GM18498 (cell line): ENCODE data around the gene PLVAP.

Experiments used
- ATAC-seq: cut with Tn5 transposase; IDR thresholded peaks from one replicate; pipeline ENCODE4 v1.9.1; 2021; ENCODE audit warnings: mild to moderate bottlenecking, moderate library complexity; ENCODE audit not compliant: unreplicated experiment

Gene PLVAP

GRCh38 chr19:17324357-17325114, 52.6 kb downstream of the PLVAP start:
- no peak for ATAC-seq

DNA sequence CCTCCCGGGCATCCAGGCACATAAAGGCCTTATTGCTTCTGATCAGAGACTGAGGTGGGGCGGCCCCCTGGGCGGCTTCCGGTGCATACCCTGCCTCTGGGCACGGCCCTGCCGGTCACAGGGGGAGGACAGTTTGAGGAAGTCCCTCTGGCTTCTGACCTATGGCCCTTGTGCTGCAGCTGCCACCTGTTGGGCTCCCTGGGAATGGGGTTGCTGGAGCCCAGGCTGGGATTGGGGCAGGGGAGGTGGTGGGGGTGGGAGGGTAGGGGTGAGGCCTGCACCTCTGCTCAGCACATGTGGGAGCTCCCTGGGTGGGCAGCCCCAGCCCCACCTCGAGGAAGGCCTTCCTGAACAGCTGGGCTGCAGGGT, 53.2 kb downstream of the PLVAP start:
- no peak for ATAC-seq

DNA sequence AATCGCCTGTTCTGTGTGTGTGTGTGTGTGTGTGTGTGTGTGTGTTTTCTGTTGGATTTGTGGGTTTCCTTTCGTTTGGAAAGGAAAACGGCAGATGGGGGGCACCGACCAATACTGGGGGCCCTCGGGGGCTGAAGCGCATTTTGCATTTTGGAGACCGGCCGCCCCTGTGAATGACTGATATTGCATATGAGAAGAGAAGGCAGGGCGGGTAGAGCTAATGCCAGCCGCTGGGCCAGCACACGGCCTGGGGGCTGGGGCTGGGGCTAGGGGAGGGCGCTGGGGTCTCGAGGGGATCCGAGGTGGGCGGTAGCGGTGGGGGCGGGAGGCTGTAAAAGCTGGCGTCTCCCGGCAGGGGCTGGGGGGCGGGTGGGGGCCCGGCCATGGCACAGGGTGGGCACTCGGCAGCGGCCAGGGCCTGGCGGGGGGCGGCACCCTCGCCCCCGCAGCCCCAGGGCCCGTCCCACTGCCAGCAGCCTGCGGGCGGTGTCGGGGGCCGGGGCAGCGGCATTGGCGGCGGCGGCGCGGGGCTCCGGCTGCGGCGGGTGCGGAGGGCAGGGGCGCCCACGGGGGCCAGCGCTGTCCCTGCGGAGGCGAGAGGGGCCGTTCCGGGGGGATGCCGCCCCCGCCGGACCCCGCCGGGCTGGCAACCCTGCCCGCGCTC, 53.7 kb downstream of the PLVAP start:
- ATAC-seq: no peak

DNA sequence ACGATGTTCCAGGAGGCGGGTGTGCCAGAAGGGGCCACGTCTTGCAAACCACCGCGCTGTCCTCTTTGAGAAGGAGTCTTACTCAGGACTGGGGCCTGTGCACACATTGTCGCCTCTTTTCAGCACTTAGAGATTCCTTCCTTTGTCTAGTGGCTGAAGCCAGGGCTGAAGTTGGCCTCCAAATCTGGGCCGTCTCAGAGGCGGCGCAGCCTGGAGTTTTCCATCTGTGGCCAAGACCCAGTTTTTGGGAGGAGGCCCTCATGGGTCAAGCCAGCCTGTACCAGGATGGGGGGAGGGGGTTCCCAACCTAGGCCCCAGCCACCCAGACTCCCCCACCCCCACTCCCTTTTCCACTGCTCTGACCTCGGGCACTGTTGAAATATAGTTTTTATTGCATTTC, 54.3 kb downstream of the PLVAP start:
- ATAC-seq: no peak

DNA sequence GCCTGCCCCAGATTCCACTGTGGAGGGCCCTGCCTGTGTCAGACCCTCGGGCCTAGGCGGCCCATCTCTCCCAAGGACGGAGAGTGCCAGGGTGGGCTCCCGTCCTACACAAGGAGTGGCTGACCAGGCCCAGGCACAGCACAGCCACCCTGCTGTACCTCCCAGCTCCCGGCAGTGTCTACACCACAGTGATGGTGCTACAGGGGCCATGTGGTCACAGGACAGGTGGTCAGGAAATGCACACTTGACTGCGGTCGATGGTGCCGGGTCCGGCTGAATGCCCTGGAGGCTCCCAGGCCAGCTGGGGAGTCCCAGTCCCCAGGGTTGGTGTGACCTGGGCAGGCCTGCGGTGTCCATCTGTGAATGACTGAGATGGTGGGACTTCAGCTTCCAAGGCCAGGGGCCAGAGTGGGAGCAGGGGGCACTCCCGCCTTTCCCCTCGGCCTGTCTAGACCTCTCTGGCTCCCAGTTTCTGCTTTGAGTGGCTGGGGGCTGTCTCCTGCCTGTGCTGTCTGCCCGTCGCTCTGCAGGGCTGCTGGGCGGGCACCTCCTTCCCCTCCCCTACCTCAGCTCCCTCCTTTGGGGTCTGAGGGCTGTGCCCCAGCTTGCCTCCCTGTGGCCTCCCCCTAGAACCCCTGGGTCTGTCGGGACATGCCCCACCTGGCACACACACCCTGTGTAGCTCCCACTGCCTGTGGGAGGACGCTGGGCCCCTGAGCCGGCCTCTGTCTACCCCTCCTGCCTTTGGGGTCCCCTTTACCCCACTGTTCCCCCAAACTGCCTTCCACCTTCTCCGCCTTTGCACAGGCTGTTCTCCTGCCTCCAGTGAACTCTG, 55.3 kb downstream of the PLVAP start:
- no peak for ATAC-seq

GRCh38 chr19:17320435-17320834, 56.7 kb downstream of the PLVAP start:
- no peak for ATAC-seq

DNA sequence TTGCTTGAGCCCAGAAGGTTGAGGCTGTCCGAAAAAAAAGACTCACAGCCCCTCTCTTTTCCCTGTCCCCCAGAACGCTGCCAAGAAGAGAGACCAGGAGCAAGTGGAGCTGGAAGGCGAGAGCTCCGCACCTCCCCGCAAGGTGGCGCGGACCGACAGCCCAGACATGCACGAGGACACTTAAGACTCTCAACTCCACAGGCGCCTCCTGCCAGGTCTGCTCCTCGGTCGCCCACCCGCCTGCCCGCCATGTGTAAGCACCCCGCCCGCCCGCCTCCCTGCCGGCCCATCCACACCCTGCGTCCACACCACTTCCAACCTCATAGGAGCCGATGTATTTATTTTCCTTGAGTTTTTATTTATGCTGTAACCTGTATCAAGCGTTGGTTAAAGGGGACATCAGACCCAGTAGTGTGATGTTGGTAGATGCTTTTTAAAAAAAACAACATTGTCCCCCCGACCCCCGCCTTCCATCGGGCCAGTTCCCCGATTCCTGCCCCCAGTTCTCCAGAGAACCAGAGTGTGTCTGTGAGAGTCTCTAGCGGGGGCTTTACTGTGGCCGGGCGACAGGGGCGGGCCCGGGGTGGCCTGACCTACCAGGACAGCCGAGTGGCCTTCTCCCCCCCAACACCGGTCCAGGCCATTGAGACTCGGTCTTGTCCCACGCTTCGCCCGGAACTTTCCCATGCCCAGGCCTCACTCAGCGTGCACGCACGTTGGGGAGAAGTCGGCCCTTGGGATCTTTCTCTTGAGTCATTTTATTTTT, 57.5 kb downstream of the PLVAP start:
- no peak for ATAC-seq

- ATAC-seq: no peak
These were observed 58.2 kb downstream of the PLVAP start for GRCh38 chr19:17318966-17319365.

- ATAC-seq: no peak
These were observed 63.0 kb downstream of the PLVAP start for GRCh38 chr19:17314007-17314593.

GRCh38 chr19:17312189-17313113, 64.7 kb downstream of the PLVAP start:
- no peak for ATAC-seq

GRCh38 chr19:17311455-17312188, 65.5 kb downstream of the PLVAP start:
- ATAC-seq: no peak

GRCh38 chr19:17309965-17310461, 67.1 kb downstream of the PLVAP start:
- ATAC-seq: no peak

DNA sequence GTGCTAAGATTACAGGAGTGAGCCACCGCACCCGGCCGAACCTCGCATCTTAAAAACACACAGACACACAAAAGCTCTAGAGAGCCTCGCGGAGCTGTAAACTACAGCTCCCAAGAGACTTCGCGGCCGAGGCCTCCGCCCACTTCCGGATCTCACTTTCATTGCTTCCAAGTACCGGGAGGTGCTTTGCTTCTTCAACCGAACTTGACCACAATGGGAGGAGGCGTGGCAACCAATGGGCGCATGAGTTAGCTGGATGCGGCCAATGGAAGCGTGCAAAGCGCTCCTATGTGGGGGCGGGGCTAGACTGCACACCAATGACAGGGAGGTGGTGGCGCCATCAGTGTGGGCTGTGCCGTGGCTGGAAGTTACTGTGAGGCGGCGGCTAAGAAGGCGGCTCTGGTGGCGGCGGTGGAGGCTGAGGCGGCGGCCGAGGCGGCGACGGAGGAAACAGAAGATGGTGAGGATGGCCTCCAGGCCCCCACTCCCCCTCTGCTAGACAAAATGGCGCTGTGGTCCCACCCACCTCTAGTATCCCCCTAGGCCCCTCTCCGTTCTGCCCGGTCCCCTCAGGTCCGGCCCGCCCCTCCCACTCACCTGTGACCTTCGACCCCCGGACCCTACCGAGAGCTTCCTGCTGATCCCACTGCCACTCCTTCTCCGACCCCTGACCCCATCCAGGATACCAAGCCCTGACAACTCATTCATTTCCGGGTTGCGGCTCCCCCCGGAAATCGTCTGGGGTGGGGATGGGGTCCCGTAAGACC, 67.8 kb downstream of the PLVAP start, which contains the start of gene DDA1:
DDA1 (plus strand) TSS at position 366 of the 767 bp plus-strand sequence; CDS start at position 458, 92 bp downstream.
- ATAC-seq: peak; percentile 57

DNA sequence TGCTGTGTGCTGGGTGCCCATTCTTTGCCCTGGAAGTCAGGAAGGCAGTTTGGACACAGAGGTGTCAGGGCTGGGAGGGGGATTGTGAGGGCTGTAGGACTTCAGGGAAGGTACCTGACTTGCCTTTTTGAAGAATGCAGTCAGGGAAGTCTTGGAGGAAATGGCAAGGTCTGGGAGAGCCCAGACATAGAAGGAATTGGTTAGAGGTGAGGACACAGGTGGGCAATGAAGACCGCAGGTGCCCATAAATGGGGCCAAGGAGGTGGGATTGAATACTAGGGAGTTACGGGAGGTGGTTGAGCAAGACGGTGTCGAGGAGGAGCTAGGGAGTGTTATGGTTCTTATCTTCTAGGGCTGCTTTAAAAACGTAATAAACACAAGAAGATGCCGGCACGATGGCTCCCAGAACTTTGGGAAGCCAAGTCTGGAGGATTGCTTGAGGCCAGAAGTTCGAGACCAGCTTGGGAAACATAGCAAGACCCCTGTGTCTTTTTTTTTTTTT, 69.2 kb downstream of the PLVAP start:
- ATAC-seq: no peak

- no peak for ATAC-seq
These were observed 70.8 kb downstream of the PLVAP start for GRCh38 chr19:17306285-17306714.

DNA sequence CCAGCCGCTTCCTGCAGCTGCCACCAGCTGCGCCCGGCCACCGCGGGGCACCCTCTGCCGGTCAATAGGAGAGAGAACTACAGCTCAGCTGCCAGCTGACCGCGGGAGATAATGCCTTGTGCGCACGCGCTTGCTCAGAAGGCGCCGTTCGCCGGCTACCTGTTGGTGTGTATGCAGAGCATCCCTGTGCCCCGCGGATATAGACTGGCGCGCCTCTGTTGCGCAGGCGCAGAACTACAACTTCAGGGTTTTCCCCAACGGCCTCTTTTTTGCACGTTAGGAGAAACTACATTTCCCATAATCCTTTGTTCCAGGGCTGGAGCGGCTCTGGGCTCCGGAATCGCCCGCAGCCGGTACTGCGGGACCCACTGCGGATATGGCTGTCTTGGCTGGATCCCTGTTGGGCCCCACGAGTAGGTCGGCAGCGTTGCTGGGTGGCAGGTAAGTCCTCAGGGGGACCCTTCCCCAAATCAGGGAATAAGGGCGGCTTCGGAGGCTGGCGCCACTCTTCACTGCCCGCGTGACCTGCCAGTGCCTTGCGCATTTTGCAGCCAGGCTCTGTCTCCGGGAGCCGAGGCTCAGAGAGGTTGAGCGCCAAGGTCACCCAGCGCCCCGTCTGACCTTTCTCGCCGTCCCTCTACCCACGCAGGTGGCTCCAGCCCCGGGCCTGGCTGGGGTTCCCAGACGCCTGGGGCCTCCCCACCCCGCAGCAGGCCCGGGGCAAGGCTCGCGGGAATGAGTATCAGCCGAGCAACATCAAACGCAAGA, 71.4 kb downstream of the PLVAP start, which contains the start of gene MRPL34:
MRPL34 (plus strand) TSS at position 356 of the 768 bp plus-strand sequence; CDS start at position 377, 21 bp downstream.
- ATAC-seq: peak; percentile 66

DNA sequence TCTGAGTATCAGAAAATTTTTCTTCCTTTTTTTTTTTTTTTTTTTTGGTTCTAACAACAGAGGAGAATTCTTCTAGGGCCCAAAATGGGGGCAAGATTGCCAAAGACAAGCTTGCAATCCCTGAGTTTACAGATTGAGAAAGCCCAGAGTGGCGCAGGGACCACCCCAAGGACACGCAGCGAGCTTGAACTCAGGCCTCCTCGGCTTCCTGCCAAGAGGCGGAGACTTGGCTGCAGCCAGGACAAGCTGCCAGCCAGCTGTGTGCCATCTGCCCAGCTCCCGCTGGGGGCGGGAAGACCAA, 72.0 kb downstream of the PLVAP start:
- ATAC-seq: no peak
